Neural cell (in vitro differentiated cells): ENCODE results near the gene MDM1. TPM values are rescaled to one million over a fixed set of nuclear protein-coding genes. Genes with fewer than 3 reads are reported as not detected.

ENCODE experiments used
- H2AFZ ChIP-seq: fragments of 200-600, 300-800 bp; sonication (generic), shearing (Covaris generic); 2 replicates; pipeline ENCODE4 v1.6.0; 2014; ENCODE audit warnings: low read depth, mild to moderate bottlenecking, antibody characterized with exemption, low read length, moderate library complexity
- H3F3A ChIP-seq: fragments of 200-600 bp; shearing (Covaris generic); 2 replicates; pipeline ENCODE4 v1.6.1; 2016; ENCODE audit warnings: mild to moderate bottlenecking, moderate library complexity, mixed read lengths, antibody characterized with exemption, low read length; ENCODE audit not compliant: insufficient read depth, poor library complexity, severe bottlenecking
- H3K27ac ChIP-seq: fragments of 200-600, 300-800 bp; sonication (generic), shearing (Covaris generic); 2 replicates; pipeline ENCODE4 v1.5.1; 2014; ENCODE audit warnings: mild to moderate bottlenecking, low read length, moderate library complexity
- H3K27me3 ChIP-seq: fragments of 300-800, 200-600 bp; sonication (generic), shearing (Covaris generic); 2 replicates; pipeline ENCODE4 v1.6.0; 2014; ENCODE audit warnings: mild to moderate bottlenecking, low read depth, low read length, moderate library complexity; ENCODE audit not compliant: insufficient read depth
- H3K36me3 ChIP-seq: fragments of 300-800, 200-600 bp; sonication (generic), shearing (Covaris generic); 2 replicates; pipeline ENCODE4 v1.5.1; 2014; ENCODE audit warnings: mild to moderate bottlenecking, antibody characterized with exemption, low read length, moderate library complexity; ENCODE audit not compliant: insufficient read depth
- H3K4me2 ChIP-seq: fragments of 300-800, 200-600 bp; sonication (generic), shearing (Covaris generic); 2 replicates; pipeline ENCODE4 v1.6.0; 2014; ENCODE audit warnings: mild to moderate bottlenecking, low read length
- H3K4me3 ChIP-seq: fragments of 300-800, 200-600 bp; sonication (generic), shearing (Covaris generic); 2 replicates; pipeline ENCODE4 v1.5.1; 2014; ENCODE audit warnings: mild to moderate bottlenecking, low read length, moderate library complexity
- H3K79me2 ChIP-seq: fragments of 200-600 bp; shearing (Covaris generic); replicated peaks from 2 replicates; pipeline ENCODE4 v1.6.0; 2014; ENCODE audit warnings: mild to moderate bottlenecking, low read length, moderate library complexity; ENCODE audit not compliant: insufficient read depth
- H3K9ac ChIP-seq: fragments of 300-800, 200-600 bp; sonication (generic), shearing (Covaris generic); 2 replicates; pipeline ENCODE4 v1.6.1; 2016; ENCODE audit warnings: mild to moderate bottlenecking, low read length, mixed read lengths
- H3K9me2 ChIP-seq: fragments of 200-600 bp; shearing (Covaris generic); 2 replicates; pipeline ENCODE4 v1.6.1; 2016; ENCODE audit warnings: mild to moderate bottlenecking, low read length, mixed read lengths; ENCODE audit not compliant: insufficient read depth
- H3K9me3 ChIP-seq: fragments of 200-600, 300-800 bp; sonication (generic), shearing (Covaris generic); 2 replicates; pipeline ENCODE4 v1.6.1; 2016; ENCODE audit warnings: mild to moderate bottlenecking, mixed run types, low read length, moderate library complexity, mixed read lengths
- H4K20me1 ChIP-seq: fragments of 200-600 bp; shearing (Covaris generic); 2 replicates; pipeline ENCODE4 v1.6.1; 2016; ENCODE audit warnings: mild to moderate bottlenecking, mixed run types; ENCODE audit not compliant: insufficient read depth
- CTCF ChIP-seq: fragments of 450-650 bp; IDR thresholded peaks from 2 replicates; pipeline ENCODE4 v1.5.1; 2014; ENCODE audit warnings: antibody characterized with exemption, mild to moderate bottlenecking, moderate library complexity; ENCODE audit not compliant: poor library complexity, severe bottlenecking
- EP300 ChIP-seq: fragments of 450-650 bp; conservative IDR thresholded peaks from 2 replicates; pipeline ENCODE4 v1.6.1; 2014; ENCODE audit warnings: antibody characterized with exemption, mild to moderate bottlenecking, moderate library complexity; ENCODE audit not compliant: poor library complexity, severe bottlenecking
- EZH2 ChIP-seq: fragments of 200-600, 300-800 bp; shearing (Covaris generic), sonication (generic); IDR thresholded peaks from 2 replicates; pipeline ENCODE4 v1.6.1; 2014; ENCODE audit warnings: antibody characterized with exemption, low read length, borderline replicate concordance, mild to moderate bottlenecking; ENCODE audit not compliant: insufficient read depth, poor library complexity, severe bottlenecking
- MXI1 ChIP-seq: fragments of 450-650 bp; conservative IDR thresholded peaks from 2 replicates; pipeline ENCODE4 v1.6.1; 2014; ENCODE audit warnings: antibody characterized with exemption, mild to moderate bottlenecking; ENCODE audit not compliant: poor library complexity, severe bottlenecking
- POLR2AphosphoS5 ChIP-seq: IDR thresholded peaks from 2 replicates; pipeline ENCODE4 v1.6.1; 2012
- RAD21 ChIP-seq: fragments of 450-650 bp; conservative IDR thresholded peaks from 2 replicates; pipeline ENCODE4 v1.6.1; 2014; ENCODE audit warnings: antibody characterized with exemption, mild to moderate bottlenecking, moderate library complexity
- REST ChIP-seq: IDR thresholded peaks from 2 replicates; pipeline ENCODE4 v1.6.1; 2012; ENCODE audit warnings: borderline replicate concordance
- SMC3 ChIP-seq: fragments of 450-650 bp; conservative IDR thresholded peaks from 2 replicates; pipeline ENCODE4 v1.6.1; 2014; ENCODE audit warnings: antibody characterized with exemption, mild to moderate bottlenecking, moderate library complexity; ENCODE audit not compliant: poor library complexity
- TAF1 ChIP-seq: IDR thresholded peaks from 2 replicates; pipeline ENCODE4 v1.6.1; 2012; ENCODE audit warnings: low read depth
- polyA plus RNA-seq: library from polyadenylated mRNA; depleted of rRNA; stranded (reverse); fragments of >200 nt; gene quantifications from 2 replicates; pipeline ENCODE4 v1.2.3, GENCODE V29; 2014

The MDM1 gene
- polyA plus RNA-seq, 1 donor from 2014 or later, result 35.5 TPM

- Histone ChIP-seq H3K27ac (no peak overlapping the region), H3K36me3 (no peaks in the 10 kb centered on the region), H3K9ac (no peak overlapping the region), H2AFZ (no peak overlapping the region), H3K27me3 (no peaks in the 10 kb centered on the region), H3K4me2 (no peak overlapping the region), H3K9me3 (no peaks in the 10 kb centered on the region), H3K79me2 (no peaks in the 10 kb centered on the region), H4K20me1 (no peaks in the 10 kb centered on the region), H3K9me2 (no peaks in the 10 kb centered on the region), H3K4me3 (no peak overlapping the region), H3F3A (no peaks in the 10 kb centered on the region)
- TF ChIP-seq REST (no peak), RAD21 (no peak), TAF1 (no peak), MXI1 (no peak), SMC3 (no peak), POLR2AphosphoS5 (no peak), EZH2 (no peak)
Measured at GRCh38 chr12:68259318-68259940, 72.7 kb downstream of the MDM1 start.

GRCh38 chr12:68253504-68253903 lies 78.7 kb downstream of the MDM1 start, which contains the start of gene IL22:
TSS of gene IL22 (minus strand) at chr12:68253604. CDS start at chr12:68253448, 156 bp downstream.
- Histone ChIP-seq H3K4me2 (no peak within 1 kb of the TSS), H3K27me3 (no peaks in the 10 kb centered on the region), H3K9me3 (no peaks in the 10 kb centered on the region), H3K9ac (no peak within 1 kb of the TSS), H3K36me3 (no peaks in the 10 kb centered on the region), H3K79me2 (no peaks in the 10 kb centered on the region), H2AFZ (no peak within 1 kb of the TSS), H3K27ac (no peak within 1 kb of the TSS), H3F3A (no peaks in the 10 kb centered on the region), H3K9me2 (no peaks in the 10 kb centered on the region), H3K4me3 (no peak within 1 kb of the TSS), H4K20me1 (no peaks in the 10 kb centered on the region)
- TF ChIP-seq CTCF (no peak), MXI1 (no peak), EP300 (no peak), SMC3 (no peak)
